Activated naive CD4-positive, alpha-beta T cell treated with anti-CD3 and anti-CD28 coated beads, Interleukin-2, amount 50 U/mL, for 24 hours (primary cell): Measurements from ENCODE around the gene FLNB.

Experiments
- H3K27ac Mint-ChIP-seq: one replicate; pipeline ENCODE4 v1.8.0; 2021; ENCODE audit warnings: mild to moderate bottlenecking, mixed read lengths
- H3K27me3 Mint-ChIP-seq: one replicate; pipeline ENCODE4 v1.8.0; 2021; ENCODE audit warnings: mixed read lengths
- H3K36me3 Mint-ChIP-seq: one replicate; pipeline ENCODE4 v1.8.0; 2021; ENCODE audit warnings: mixed read lengths
- H3K4me1 Mint-ChIP-seq: one replicate; pipeline ENCODE4 v1.8.0; 2021; ENCODE audit warnings: mixed read lengths
- H3K4me3 Mint-ChIP-seq: one replicate; pipeline ENCODE4 v1.8.0; 2021; ENCODE audit warnings: mild to moderate bottlenecking, mixed read lengths
- H3K9me3 Mint-ChIP-seq: one replicate; pipeline ENCODE4 v1.8.0; 2021; ENCODE audit warnings: mixed read lengths

Gene FLNB

GRCh38 chr3:58012302-58012701, 4.1 kb downstream of the FLNB start:
- Mint-ChIP-seq H3K27me3 (no peaks in the 10 kb centered on the region), H3K27ac (no peak overlapping the region), H3K4me1 (peaks cover 58% of the 10 kb centered on the region), H3K4me3 (peak overlapping the region; percentile 23), H3K9me3 (no peaks in the 10 kb centered on the region), H3K36me3 (peaks cover 3% of the 10 kb centered on the region)

GRCh38 chr3:58013099-58013498, 4.9 kb downstream of the FLNB start:
- Mint-ChIP-seq H3K27ac (no peak overlapping the region), H3K4me1 (peaks cover 63% of the 10 kb centered on the region), H3K4me3 (no peak overlapping the region), H3K9me3 (no peaks in the 10 kb centered on the region), H3K36me3 (peaks cover 3% of the 10 kb centered on the region), H3K27me3 (no peaks in the 10 kb centered on the region)

GRCh38 chr3:58013973-58014649, 5.9 kb downstream of the FLNB start:
- no peak overlapping the region for H3K27ac Mint-ChIP-seq
- H3K9me3 Mint-ChIP-seq = no peaks in the 10 kb centered on the region
- no peaks in the 10 kb centered on the region for H3K27me3 Mint-ChIP-seq
- peaks cover 65% of the 10 kb centered on the region for H3K4me1 Mint-ChIP-seq
- peaks cover 3% of the 10 kb centered on the region for H3K36me3 Mint-ChIP-seq
- H3K4me3 Mint-ChIP-seq = no peak overlapping the region

GRCh38 chr3:58015520-58015915, 7.3 kb downstream of the FLNB start:
- peaks cover 63% of the 10 kb centered on the region for H3K4me1 Mint-ChIP-seq
- H3K27ac Mint-ChIP-seq = no peak overlapping the region

GRCh38 chr3:58016710-58017109, 8.5 kb downstream of the FLNB start:
- Mint-ChIP-seq H3K36me3 (peaks cover 3% of the 10 kb centered on the region), H3K4me3 (no peak overlapping the region), H3K4me1 (peaks cover 61% of the 10 kb centered on the region), H3K9me3 (no peaks in the 10 kb centered on the region), H3K27ac (no peak overlapping the region), H3K27me3 (no peaks in the 10 kb centered on the region)

More at GRCh38 chr3:58015520-58015915, 7.3 kb downstream of the FLNB start:
- Mint-ChIP-seq H3K27me3 (no peaks in the 10 kb centered on the region), H3K36me3 (peaks cover 3% of the 10 kb centered on the region), H3K4me3 (no peak overlapping the region), H3K9me3 (no peaks in the 10 kb centered on the region)

GRCh38 chr3:58018892-58019742, 10.9 kb downstream of the FLNB start:
- peak overlapping the region; percentile 35 for H3K27ac Mint-ChIP-seq
- H3K27me3 Mint-ChIP-seq = no peaks in the 10 kb centered on the region
- H3K4me3 Mint-ChIP-seq = no peak overlapping the region
- H3K9me3 Mint-ChIP-seq = no peaks in the 10 kb centered on the region
- H3K36me3 Mint-ChIP-seq = no peaks in the 10 kb centered on the region
- H3K4me1 Mint-ChIP-seq = peaks cover 50% of the 10 kb centered on the region

- Mint-ChIP-seq H3K4me1 (peaks cover 51% of the 10 kb centered on the region), H3K9me3 (no peaks in the 10 kb centered on the region), H3K27ac (no peak overlapping the region), H3K27me3 (no peaks in the 10 kb centered on the region), H3K36me3 (no peaks in the 10 kb centered on the region), H3K4me3 (no peak overlapping the region)
These were observed 12.5 kb downstream of the FLNB start for GRCh38 chr3:58020783-58021071.

GRCh38 chr3:58021072-58021959, 13.1 kb downstream of the FLNB start:
- Mint-ChIP-seq H3K27me3 (no peaks in the 10 kb centered on the region), H3K9me3 (no peaks in the 10 kb centered on the region), H3K36me3 (no peaks in the 10 kb centered on the region), H3K4me3 (no peak overlapping the region), H3K4me1 (peaks cover 57% of the 10 kb centered on the region), H3K27ac (no peak overlapping the region)

GRCh38 chr3:58021962-58022361, 13.7 kb downstream of the FLNB start:
- no peak overlapping the region for H3K27ac Mint-ChIP-seq
- no peaks in the 10 kb centered on the region for H3K27me3 Mint-ChIP-seq
- no peaks in the 10 kb centered on the region for H3K9me3 Mint-ChIP-seq
- no peak overlapping the region for H3K4me3 Mint-ChIP-seq
- H3K4me1 Mint-ChIP-seq = peaks cover 57% of the 10 kb centered on the region
- H3K36me3 Mint-ChIP-seq = no peaks in the 10 kb centered on the region

- Mint-ChIP-seq H3K9me3 (no peaks in the 10 kb centered on the region), H3K4me1 (peaks cover 59% of the 10 kb centered on the region), H3K4me3 (no peak overlapping the region), H3K27ac (no peak overlapping the region), H3K36me3 (peaks cover 2% of the 10 kb centered on the region), H3K27me3 (no peaks in the 10 kb centered on the region)
These were observed 14.3 kb downstream of the FLNB start for GRCh38 chr3:58022490-58022889.

GRCh38 chr3:58023531-58023930, 15.3 kb downstream of the FLNB start:
- H3K27ac Mint-ChIP-seq = no peak overlapping the region
- no peaks in the 10 kb centered on the region for H3K9me3 Mint-ChIP-seq
- peaks cover 8% of the 10 kb centered on the region for H3K36me3 Mint-ChIP-seq
- peaks cover 61% of the 10 kb centered on the region for H3K4me1 Mint-ChIP-seq
- H3K27me3 Mint-ChIP-seq = no peaks in the 10 kb centered on the region
- no peak overlapping the region for H3K4me3 Mint-ChIP-seq

GRCh38 chr3:58025406-58025805, 17.2 kb downstream of the FLNB start:
- peaks cover 10% of the 10 kb centered on the region for H3K36me3 Mint-ChIP-seq
- no peak overlapping the region for H3K27ac Mint-ChIP-seq
- H3K27me3 Mint-ChIP-seq = no peaks in the 10 kb centered on the region
- H3K4me1 Mint-ChIP-seq = peaks cover 60% of the 10 kb centered on the region
- no peak overlapping the region for H3K4me3 Mint-ChIP-seq
- no peaks in the 10 kb centered on the region for H3K9me3 Mint-ChIP-seq

- no peaks in the 10 kb centered on the region for H3K27me3 Mint-ChIP-seq
- peaks cover 55% of the 10 kb centered on the region for H3K4me1 Mint-ChIP-seq
- no peak overlapping the region for H3K4me3 Mint-ChIP-seq
- H3K9me3 Mint-ChIP-seq = no peaks in the 10 kb centered on the region
- peak overlapping the region; percentile 81 for H3K27ac Mint-ChIP-seq
- H3K36me3 Mint-ChIP-seq = peaks cover 10% of the 10 kb centered on the region
These were observed 17.8 kb downstream of the FLNB start for GRCh38 chr3:58025837-58026569.

GRCh38 chr3:58026598-58026997, 18.4 kb downstream of the FLNB start:
- H3K4me3 Mint-ChIP-seq = peak overlapping the region; percentile 3
- no peaks in the 10 kb centered on the region for H3K27me3 Mint-ChIP-seq
- peaks cover 50% of the 10 kb centered on the region for H3K4me1 Mint-ChIP-seq
- H3K9me3 Mint-ChIP-seq = no peaks in the 10 kb centered on the region
- H3K27ac Mint-ChIP-seq = peak overlapping the region; percentile 38
- peaks cover 10% of the 10 kb centered on the region for H3K36me3 Mint-ChIP-seq

- peak overlapping the region; percentile 96 for H3K27ac Mint-ChIP-seq
- peaks cover 42% of the 10 kb centered on the region for H3K4me1 Mint-ChIP-seq
- H3K9me3 Mint-ChIP-seq = no peaks in the 10 kb centered on the region
- H3K36me3 Mint-ChIP-seq = peaks cover 10% of the 10 kb centered on the region
- H3K4me3 Mint-ChIP-seq = peak overlapping the region; percentile 51
- H3K27me3 Mint-ChIP-seq = no peaks in the 10 kb centered on the region
These were observed 19.6 kb downstream of the FLNB start for GRCh38 chr3:58027704-58028317.
